ENCODE measurements around the gene DENND1A.

DENND1A gene

GRCh38 chr9:123480096-123480495 is 449.8 kb downstream of the DENND1A start:
- DNase-seq (ENCODE audit: extremely low read depth, low read depth) = no peak
- TF ChIP-seq CTCF (IDR thresholded peaks at IDR 0.05; ENCODE audit: low read depth, low read length) = no peak

- DNase-seq (ENCODE audit: extremely low read depth, low read depth) = no peak
- TF ChIP-seq CTCF (IDR thresholded peaks at IDR 0.05; ENCODE audit: low read depth, low read length) = no peak
Observed at GRCh38 chr9:123478967-123479602, 450.8 kb downstream of the DENND1A start.

GRCh38 chr9:123478160-123478559 is 451.8 kb downstream of the DENND1A start:
- TF ChIP-seq CTCF (IDR thresholded peaks at IDR 0.05; ENCODE audit: low read depth, low read length) = no peak
- DNase-seq (ENCODE audit: extremely low read depth, low read depth) = no peak

GRCh38 chr9:123475407-123475806 is 454.5 kb downstream of the DENND1A start:
- DNase-seq (ENCODE audit: extremely low read depth, low read depth) = no peak
- TF ChIP-seq CTCF (IDR thresholded peaks at IDR 0.05; ENCODE audit: low read depth, low read length) = no peak

- no peak for TF ChIP-seq CTCF (IDR thresholded peaks at IDR 0.05; ENCODE audit: low read depth, low read length)
- no peak for DNase-seq (ENCODE audit: extremely low read depth, low read depth)
Observed at GRCh38 chr9:123472862-123473614, 456.9 kb downstream of the DENND1A start.

- no peak for TF ChIP-seq CTCF (IDR thresholded peaks at IDR 0.05; ENCODE audit: low read depth, low read length)
- DNase-seq (ENCODE audit: extremely low read depth, low read depth) = no peak
Observed at GRCh38 chr9:123471843-123472570, 457.9 kb downstream of the DENND1A start.
